Brain microvascular endothelial cell (primary cell): Measurements from ENCODE around the gene NDUFAF4.

Experiments used
- DNase-seq: peaks from one replicate; pipeline ENCODE4 v3.0.0-alpha.2; 2020
- H3K27ac ChIP-seq: fragments of 250-450 bp; sonication (Bioruptor Pico); 2 replicates; pipeline ENCODE4 v1.5.1; 2020; ENCODE audit warnings: mild to moderate bottlenecking, moderate library complexity
- H3K27me3 ChIP-seq: fragments of 250-450 bp; sonication (Bioruptor Pico); replicated peaks from 2 replicates; pipeline ENCODE4 v1.5.1; 2020; ENCODE audit warnings: mild to moderate bottlenecking
- H3K36me3 ChIP-seq: fragments of 250-450 bp; sonication (Bioruptor Pico); replicated peaks from 2 replicates; pipeline ENCODE4 v1.5.1; 2020; ENCODE audit warnings: mild to moderate bottlenecking
- H3K4me3 ChIP-seq: 2 replicates; pipeline ENCODE4 v1.5.1; 2011; ENCODE audit warnings: low read depth, mild to moderate bottlenecking, control low read depth, low read length, moderate library complexity
- in situ Hi-C: cut with HindIII; loops from 2 replicates; pipeline ENCODE4 v1.10.0; 2017; ENCODE audit warnings: low sequenced_read_pairs, low pct_ligation_motif_present
- TF ChIP-seq, protein P1 (sequence below): IDR thresholded peaks from 2 replicates; pipeline ENCODE4 v1.5.1; 2011; ENCODE audit warnings: low read depth, mild to moderate bottlenecking, moderate library complexity, low read length, control low read depth, inconsistent platforms; ENCODE audit errors: missing control alignments

NDUFAF4 gene

DNA sequence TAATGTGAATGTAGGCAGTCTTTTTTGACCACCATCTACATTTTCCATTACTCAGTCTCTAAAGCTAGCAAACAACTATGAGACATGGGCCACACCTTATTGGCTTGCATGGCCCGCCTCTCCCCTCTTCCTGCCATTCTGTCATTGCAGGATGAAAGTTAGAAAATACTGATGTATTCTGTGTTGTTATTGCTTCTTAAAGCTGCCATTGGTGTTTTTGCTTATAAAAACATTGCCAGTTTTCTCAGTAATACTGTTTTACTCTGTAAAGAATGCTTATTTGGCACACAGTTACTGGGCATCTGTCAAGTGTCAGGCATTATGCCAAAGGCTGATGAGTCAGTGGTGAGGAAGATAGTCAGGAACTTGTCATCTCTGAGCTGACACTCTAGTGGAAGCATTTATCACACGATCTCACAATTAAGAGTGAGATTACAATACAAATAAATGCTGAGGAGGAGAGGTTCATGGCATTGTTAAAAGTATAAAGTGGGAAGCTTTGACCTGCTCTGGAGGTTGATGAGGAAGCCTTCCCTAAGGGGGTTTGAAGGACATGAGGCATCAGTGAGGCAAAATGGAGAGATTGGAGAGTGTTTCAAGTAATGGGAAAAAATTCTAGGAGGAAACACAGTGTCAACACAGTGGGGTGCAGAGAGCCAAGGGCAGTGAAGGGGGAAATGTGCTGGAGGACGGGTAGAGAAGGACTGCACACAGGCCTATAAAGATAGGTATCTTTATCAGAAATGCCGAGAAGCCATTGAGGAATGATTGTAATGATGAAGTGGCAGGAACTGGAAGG, 41.5 kb upstream of the NDUFAF4 start:
- Histone ChIP-seq H3K27ac (no peak overlapping the region), H3K36me3 (no peaks in the 10 kb centered on the region), H3K4me3 (no peak overlapping the region), H3K27me3 (no peaks in the 10 kb centered on the region)
- TF ChIP-seq, protein P1, sequence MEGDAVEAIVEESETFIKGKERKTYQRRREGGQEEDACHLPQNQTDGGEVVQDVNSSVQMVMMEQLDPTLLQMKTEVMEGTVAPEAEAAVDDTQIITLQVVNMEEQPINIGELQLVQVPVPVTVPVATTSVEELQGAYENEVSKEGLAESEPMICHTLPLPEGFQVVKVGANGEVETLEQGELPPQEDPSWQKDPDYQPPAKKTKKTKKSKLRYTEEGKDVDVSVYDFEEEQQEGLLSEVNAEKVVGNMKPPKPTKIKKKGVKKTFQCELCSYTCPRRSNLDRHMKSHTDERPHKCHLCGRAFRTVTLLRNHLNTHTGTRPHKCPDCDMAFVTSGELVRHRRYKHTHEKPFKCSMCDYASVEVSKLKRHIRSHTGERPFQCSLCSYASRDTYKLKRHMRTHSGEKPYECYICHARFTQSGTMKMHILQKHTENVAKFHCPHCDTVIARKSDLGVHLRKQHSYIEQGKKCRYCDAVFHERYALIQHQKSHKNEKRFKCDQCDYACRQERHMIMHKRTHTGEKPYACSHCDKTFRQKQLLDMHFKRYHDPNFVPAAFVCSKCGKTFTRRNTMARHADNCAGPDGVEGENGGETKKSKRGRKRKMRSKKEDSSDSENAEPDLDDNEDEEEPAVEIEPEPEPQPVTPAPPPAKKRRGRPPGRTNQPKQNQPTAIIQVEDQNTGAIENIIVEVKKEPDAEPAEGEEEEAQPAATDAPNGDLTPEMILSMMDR: no peak
- in situ Hi-C loops: no loop called here
- peak; percentile 71 for DNase-seq

DNA sequence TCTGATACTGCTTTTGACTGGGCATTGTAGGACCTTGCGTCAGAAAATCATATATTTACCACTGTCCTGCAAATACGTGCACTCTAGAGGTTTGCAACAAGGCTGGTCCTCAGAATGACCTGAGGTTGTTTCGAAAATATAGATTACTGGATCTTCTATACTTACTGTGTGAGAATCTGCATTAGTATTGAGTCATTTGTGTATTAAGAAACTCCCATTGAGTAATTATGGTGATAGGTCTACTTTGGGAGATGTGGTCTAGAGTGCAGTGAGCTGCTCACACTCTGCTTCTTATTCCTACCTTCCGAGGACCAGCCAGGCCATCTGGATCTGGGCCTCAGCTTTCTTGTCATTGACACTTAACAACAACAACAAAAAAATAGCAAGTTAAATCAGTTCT, 36.4 kb upstream of the NDUFAF4 start:
- Histone ChIP-seq H3K36me3 (no peaks in the 10 kb centered on the region), H3K27me3 (no peaks in the 10 kb centered on the region), H3K27ac (no peak overlapping the region), H3K4me3 (no peak overlapping the region)
- in situ Hi-C loops: no loop called here
- TF ChIP-seq, protein P1: no peak
- no peak for DNase-seq

DNA sequence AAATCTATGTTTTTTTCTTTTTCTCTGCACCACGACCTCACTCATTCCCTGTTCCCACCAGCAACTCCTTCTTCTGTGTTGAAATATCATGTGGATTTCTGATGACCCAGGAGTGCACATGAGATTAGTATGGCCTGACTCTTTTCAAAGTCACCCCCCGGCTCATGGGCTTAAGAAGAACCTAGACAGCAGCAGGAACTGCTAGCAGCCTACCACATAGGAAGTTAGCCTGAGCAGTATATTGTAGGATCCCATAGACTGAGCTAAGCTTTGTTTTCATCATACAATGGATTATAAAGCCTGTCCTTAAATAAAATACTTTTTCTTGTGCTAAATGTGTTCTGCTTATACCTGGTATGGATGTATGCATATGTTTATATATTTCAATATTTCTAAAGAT, 33.5 kb upstream of the NDUFAF4 start:
- in situ Hi-C loops: no loop called here
- Histone ChIP-seq H3K4me3 (no peak overlapping the region), H3K27ac (no peak overlapping the region), H3K36me3 (no peaks in the 10 kb centered on the region), H3K27me3 (peaks cover 4% of the 10 kb centered on the region)
- TF ChIP-seq, protein P1: no peak
- no peak for DNase-seq

DNA sequence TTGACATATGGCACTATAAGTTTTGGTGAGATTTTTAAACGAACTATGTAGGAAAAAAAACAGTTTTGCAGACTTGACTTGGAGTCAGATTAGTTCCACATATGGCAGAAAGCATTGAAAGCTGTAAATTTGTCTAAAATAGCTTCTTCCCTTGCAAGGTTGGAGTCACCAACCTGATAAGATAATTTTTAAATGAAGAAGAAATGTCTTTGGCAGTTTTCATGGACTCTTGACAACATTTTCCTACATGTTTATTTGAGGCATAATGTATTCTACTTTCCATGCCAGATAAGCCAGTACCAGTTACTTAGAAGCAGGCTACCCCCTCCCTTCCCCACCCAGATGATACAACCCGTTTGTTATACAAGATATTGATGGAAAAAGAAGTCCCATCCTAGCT, 32.0 kb upstream of the NDUFAF4 start:
- H3K4me3 ChIP-seq: no peak overlapping the region
- in situ Hi-C loops: no loop called here
- H3K27ac ChIP-seq: no peak overlapping the region
- TF ChIP-seq, protein P1: no peak
- H3K27me3 ChIP-seq: peaks cover 10% of the 10 kb centered on the region
- no peaks in the 10 kb centered on the region for H3K36me3 ChIP-seq
- DNase-seq: no peak

DNA sequence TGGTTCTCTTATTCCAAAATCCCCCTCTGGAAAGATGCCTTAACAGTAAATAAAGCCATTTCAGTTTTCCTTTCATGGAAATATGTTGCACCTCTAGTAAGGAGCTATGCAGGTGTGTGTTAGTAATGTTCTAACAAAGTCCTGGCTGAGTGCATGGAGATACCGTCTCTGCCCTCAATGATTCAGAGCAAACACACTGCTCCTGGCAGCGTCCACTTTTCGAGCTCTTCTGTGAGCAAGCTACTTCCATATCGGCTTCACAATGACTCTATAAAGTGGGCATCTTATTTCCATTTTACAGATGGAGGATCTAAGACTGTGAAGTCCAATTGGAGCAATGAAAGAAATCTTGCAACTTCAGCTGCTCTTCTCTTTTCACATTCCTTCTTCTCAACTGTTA, 30.0 kb upstream of the NDUFAF4 start:
- TF ChIP-seq, protein P1: no peak
- Histone ChIP-seq H3K27ac (no peak overlapping the region), H3K4me3 (no peak overlapping the region), H3K36me3 (no peaks in the 10 kb centered on the region), H3K27me3 (peaks cover 11% of the 10 kb centered on the region)
- in situ Hi-C loops: no loop called here
- DNase-seq: no peak

DNA sequence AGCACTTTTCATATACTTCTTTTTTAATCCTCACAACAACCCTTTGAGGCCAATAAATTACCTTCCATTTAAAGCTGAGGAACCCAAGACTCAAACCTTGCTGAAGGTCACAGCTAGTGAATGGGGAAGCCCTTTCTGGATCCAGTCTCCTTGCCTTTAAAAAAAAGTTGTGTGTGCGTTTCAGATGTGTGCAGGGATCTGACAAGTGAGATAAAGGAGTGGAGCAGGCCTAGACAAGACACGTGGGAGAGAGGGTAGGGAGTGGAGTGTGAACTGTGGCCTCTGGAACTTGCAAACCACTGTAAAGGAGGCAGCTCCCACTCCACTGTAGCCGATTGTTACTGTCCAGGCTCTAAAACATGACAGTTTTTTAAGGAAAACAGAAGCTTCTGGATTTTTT, 28.7 kb upstream of the NDUFAF4 start:
- H3K27me3 ChIP-seq: peaks cover 11% of the 10 kb centered on the region
- TF ChIP-seq, protein P1: no peak
- H3K27ac ChIP-seq: no peak overlapping the region
- in situ Hi-C loops: no loop called here
- H3K4me3 ChIP-seq: no peak overlapping the region
- DNase-seq: no peak
- H3K36me3 ChIP-seq: no peaks in the 10 kb centered on the region
